Muscle of leg (tissue), 11 donors: ENCODE measurements around the gene C5. TPM values are rescaled to one million over a fixed set of nuclear protein-coding genes. Genes with fewer than 3 reads are reported as not detected.

ENCODE experiments used
- DNase-seq: peaks from one replicate; pipeline ENCODE4 v3.0.0; 2013
- H3K27ac ChIP-seq: one replicate; pipeline ENCODE4 v1.5.1; 2013; ENCODE audit warnings: mild to moderate bottlenecking, low read length, control low read depth
- H3K27me3 ChIP-seq: one replicate; pipeline ENCODE4 v1.6.1; 2013; ENCODE audit warnings: low read length; ENCODE audit not compliant: control insufficient read depth, insufficient read depth
- H3K36me3 ChIP-seq: one replicate; pipeline ENCODE4 v1.6.1; 2013; ENCODE audit warnings: low read length; ENCODE audit not compliant: control insufficient read depth, insufficient read depth
- H3K4me1 ChIP-seq: one replicate; pipeline ENCODE4 v1.6.1; 2013; ENCODE audit warnings: low read length; ENCODE audit not compliant: control insufficient read depth, insufficient read depth
- H3K4me3 ChIP-seq: one replicate; pipeline ENCODE4 v1.5.1; 2013; ENCODE audit warnings: low read length, control low read depth
- H3K9me3 ChIP-seq: replicated peaks from 2 replicates; pipeline ENCODE4 v1.6.1; 2013; ENCODE audit warnings: low read depth, low read length; ENCODE audit not compliant: control insufficient read depth
- WGBS: methylation state at CpG from one replicate; pipeline ENCODE4 v1.1.5; 2013; ENCODE audit warnings: missing lambda C conversion rate; ENCODE audit not compliant: insufficient coverage; 5-methylcytosine and 5-hydroxymethylcytosine counted together
- polyA plus RNA-seq, 8 donors: library from polyadenylated mRNA; unstranded; fragments of 120-200 nt; gene quantifications; one replicate each; pipeline versions ENCODE4 v1.2.1 to v1.2.3, GENCODE V29; 2013; ENCODE audit warnings: inconsistent platforms in 1 of 8, low replicate concordance in 1 of 8; ENCODE audit not compliant: insufficient read length in 8 of 8, insufficient read depth in 1 of 8
- total RNA-seq: library from RNA; stranded (reverse); fragments of 120-200 nt; gene quantifications from one replicate; pipeline ENCODE4 v1.2.4, GENCODE V29; 2013

The C5 gene
- total and polyA plus RNA-seq, 9 donors, result 6.0 to 9.4 (median 7.6) TPM

- no peak for DNase-seq
- no peak overlapping the region for H3K27ac ChIP-seq
- no peaks in the 10 kb centered on the region for H3K9me3 ChIP-seq
- WGBS, result 78% methylated on average over 3 of the region's 4 CpGs
- peaks cover 9% of the 10 kb centered on the region for H3K4me1 ChIP-seq
- no peak overlapping the region for H3K4me3 ChIP-seq
- peaks cover 4% of the 10 kb centered on the region for H3K36me3 ChIP-seq
- H3K27me3 ChIP-seq, result no peaks in the 10 kb centered on the region
These were observed 136.3 kb downstream of the C5 start for GRCh38 chr9:120913647-120914264.

GRCh38 chr9:120912958-120913646, 137.0 kb downstream of the C5 start:
- Histone ChIP-seq H3K9me3 (no peaks in the 10 kb centered on the region), H3K4me3 (no peak overlapping the region), H3K27me3 (no peaks in the 10 kb centered on the region), H3K27ac (no peak overlapping the region), H3K36me3 (peaks cover 4% of the 10 kb centered on the region), H3K4me1 (peaks cover 6% of the 10 kb centered on the region)
- WGBS, result 79% methylated on average over 9 of the region's 13 CpGs
- DNase-seq, result no peak

DNA sequence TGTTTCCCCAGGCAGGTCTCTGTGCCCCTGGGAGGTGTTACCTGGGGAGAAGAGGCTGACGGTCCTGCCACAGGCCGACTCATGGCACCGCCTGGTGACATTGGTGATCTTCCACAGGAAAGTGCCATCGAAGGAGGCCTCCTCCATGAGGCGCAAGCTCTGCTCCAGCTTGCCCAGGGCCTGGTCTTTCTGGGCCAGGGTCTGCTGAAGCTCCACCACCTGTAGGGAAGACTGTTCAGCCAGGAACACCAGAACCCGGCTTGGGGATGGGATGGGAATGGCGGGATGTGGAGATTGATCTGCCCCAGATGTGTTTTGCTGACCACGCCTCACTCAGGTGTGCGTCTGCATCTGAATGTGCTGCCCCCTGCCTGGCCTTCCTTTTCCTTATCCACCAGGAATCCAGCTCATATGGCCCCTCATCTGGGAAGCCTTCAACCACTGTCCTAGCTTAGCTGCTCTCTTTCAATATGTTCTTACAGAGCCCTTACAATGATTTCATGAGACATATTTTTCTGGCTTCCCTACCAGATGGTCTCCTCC, 138.7 kb downstream of the C5 start:
- 81% methylated on average over 8 of the region's 9 CpGs for WGBS
- H3K4me1 ChIP-seq, result no peaks in the 10 kb centered on the region
- H3K9me3 ChIP-seq, result no peaks in the 10 kb centered on the region
- no peak for DNase-seq
- no peaks in the 10 kb centered on the region for H3K27me3 ChIP-seq
- H3K4me3 ChIP-seq, result no peak overlapping the region
- peaks cover 4% of the 10 kb centered on the region for H3K36me3 ChIP-seq
- H3K27ac ChIP-seq, result no peak overlapping the region

GRCh38 chr9:120910643-120911042, 139.4 kb downstream of the C5 start:
- peaks cover 4% of the 10 kb centered on the region for H3K36me3 ChIP-seq
- H3K27ac ChIP-seq, result no peak overlapping the region
- no peaks in the 10 kb centered on the region for H3K9me3 ChIP-seq
- no peaks in the 10 kb centered on the region for H3K27me3 ChIP-seq
- H3K4me1 ChIP-seq, result no peaks in the 10 kb centered on the region
- H3K4me3 ChIP-seq, result no peak overlapping the region
- 100% methylated on average over 1 of the region's 3 CpGs for WGBS
- no peak for DNase-seq

DNA sequence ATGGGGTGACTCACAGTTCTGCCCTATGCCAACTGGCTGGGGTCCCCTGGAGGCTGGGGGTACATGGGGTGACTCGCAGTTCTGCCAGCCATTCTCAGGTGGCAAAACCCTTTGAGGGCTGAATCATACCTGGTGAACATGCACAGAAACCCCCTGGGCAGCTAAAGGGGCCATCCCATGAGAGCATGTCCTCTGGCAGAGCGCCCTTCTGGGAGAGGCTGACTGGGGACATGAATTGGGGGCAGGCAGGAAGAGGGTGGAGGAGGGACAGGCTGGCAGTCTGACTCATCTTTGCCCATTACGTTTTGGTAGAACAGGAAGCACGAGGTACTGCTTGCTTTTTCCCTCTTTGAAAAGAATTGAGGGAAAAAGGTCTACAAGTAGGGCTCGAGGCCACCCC, 140.2 kb downstream of the C5 start:
- no peaks in the 10 kb centered on the region for H3K4me1 ChIP-seq
- WGBS, result 80% methylated on average over 5 of the region's 5 CpGs
- no peak overlapping the region for H3K4me3 ChIP-seq
- no peak overlapping the region for H3K27ac ChIP-seq
- H3K9me3 ChIP-seq, result no peaks in the 10 kb centered on the region
- H3K27me3 ChIP-seq, result no peaks in the 10 kb centered on the region
- H3K36me3 ChIP-seq, result peaks cover 4% of the 10 kb centered on the region
- DNase-seq, result no peak

DNA sequence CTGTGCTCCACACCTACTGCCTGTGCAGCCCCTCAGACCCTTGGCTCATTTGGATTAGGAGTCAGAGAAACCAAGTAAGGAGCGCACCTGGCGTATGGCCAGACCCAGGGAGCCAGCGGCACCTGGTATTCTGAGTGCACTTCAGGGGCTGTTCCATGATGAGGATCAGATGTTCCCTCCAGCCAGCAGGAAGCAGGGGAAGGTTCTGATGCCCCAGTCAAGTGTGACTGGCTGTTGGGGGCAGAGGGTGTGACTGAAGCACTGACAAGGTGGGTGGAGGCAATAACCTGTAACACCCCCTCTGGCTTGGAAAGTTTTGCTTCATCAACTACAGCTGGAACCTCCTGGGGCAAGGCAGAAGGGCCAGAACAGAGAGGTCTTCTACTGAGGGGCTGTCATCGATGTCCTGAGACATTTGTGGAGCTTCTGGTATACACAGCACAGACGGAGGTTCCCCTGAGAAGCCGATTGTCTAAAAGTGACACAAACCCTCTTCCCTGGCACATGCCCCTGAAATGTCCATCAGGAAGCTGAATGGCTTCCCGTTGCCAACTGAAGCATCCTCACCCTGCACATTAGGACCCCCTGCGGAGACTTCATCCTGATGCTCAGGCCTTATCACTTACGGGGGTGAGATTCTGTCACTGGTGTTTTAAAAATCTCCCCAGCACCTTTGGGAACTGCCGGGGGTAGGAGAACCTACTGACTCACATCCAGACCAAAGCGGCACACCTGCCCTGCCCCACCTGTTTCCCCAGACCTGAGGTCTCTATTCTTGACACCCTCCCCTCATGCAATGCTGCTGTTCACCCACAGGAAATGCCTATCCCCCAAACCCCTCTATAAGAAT, 144.5 kb downstream of the C5 start:
- WGBS, result 73% methylated on average over 9 of the region's 11 CpGs
- Histone ChIP-seq H3K9me3 (no peaks in the 10 kb centered on the region), H3K36me3 (peaks cover 7% of the 10 kb centered on the region), H3K4me3 (no peak overlapping the region), H3K27ac (no peak overlapping the region), H3K27me3 (no peaks in the 10 kb centered on the region), H3K4me1 (no peaks in the 10 kb centered on the region)
- DNase-seq, result no peak

DNA sequence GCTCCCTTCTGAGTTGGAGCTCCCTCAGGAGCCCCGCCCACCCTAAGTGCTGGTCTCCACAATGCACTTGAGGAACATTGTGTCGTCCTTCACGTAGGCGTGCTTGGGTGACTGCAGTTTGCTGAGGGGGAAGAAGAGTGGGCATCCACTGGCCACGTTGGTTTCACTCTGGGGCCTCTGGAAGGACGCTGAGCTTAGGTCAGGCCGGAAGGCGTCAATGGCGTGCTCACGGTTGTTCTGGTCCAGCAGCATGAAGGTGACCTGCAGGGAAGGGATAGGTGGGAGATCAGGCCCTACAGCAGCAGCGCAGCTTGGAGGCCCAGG, 145.1 kb downstream of the C5 start:
- 96% methylated on average over 11 of the region's 11 CpGs for WGBS
- no peaks in the 10 kb centered on the region for H3K4me1 ChIP-seq
- DNase-seq, result no peak
- no peaks in the 10 kb centered on the region for H3K9me3 ChIP-seq
- H3K4me3 ChIP-seq, result no peak overlapping the region
- no peak overlapping the region for H3K27ac ChIP-seq
- H3K27me3 ChIP-seq, result no peaks in the 10 kb centered on the region
- H3K36me3 ChIP-seq, result peaks cover 6% of the 10 kb centered on the region

DNA sequence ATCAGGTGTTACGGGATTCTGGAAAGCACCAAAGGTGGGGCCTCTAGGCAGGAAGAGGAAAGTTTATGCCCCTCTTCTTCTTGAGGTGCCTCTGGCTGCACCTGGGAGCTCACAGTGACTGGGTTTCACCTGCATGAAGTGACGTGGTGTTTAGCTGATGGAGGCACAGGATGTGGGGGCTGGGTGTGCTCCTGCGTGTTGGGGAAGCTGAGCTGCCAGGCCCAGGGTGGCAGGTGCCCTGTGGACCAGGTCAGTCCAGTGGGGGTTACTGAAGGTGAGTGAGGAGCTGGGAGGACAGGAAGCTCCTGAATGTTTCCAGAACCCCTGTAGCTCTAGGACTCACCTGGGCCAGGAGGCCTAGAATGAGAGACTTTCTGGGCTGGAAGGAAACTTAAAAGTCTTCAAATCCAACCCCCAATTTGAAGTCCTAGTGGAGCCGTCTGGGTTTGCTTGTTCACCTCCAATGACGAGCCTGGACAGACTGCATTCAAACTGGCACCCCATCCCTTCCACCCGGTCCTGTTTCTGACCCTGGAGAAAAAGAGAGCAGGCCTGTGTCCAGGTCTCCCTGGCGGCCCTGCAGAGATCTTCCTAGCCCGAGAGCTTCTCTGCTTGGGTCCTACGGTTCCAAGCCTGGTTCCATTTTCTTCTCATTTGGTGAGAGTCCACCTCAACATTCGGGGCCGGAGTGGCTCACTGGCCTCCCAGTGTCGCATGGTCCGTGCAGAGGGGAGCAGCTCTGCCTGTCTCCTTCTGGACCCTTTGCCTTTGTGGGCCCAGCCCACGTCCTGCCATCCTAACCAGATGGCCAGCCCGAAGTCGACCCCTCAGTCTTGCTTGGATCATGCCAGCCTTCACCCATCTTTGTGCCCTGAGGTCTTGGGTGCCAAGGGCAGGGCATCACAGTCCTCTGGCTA, 145.8 kb downstream of the C5 start:
- 90% methylated on average over 16 of the region's 16 CpGs for WGBS
- H3K27ac ChIP-seq, result no peak overlapping the region

GRCh38 chr9:120902569-120903535, 147.2 kb downstream of the C5 start:
- Histone ChIP-seq H3K4me3 (no peak overlapping the region), H3K27me3 (no peaks in the 10 kb centered on the region), H3K36me3 (peaks cover 3% of the 10 kb centered on the region), H3K9me3 (no peaks in the 10 kb centered on the region), H3K4me1 (no peaks in the 10 kb centered on the region), H3K27ac (no peak overlapping the region)
- no peak for DNase-seq
- WGBS, result 58% methylated on average over 10 of the region's 14 CpGs

More for the DNA sequence above, 145.8 kb downstream of the C5 start:
- no peaks in the 10 kb centered on the region for H3K4me1 ChIP-seq
- H3K4me3 ChIP-seq, result no peak overlapping the region
- no peaks in the 10 kb centered on the region for H3K27me3 ChIP-seq
- H3K36me3 ChIP-seq, result peaks cover 3% of the 10 kb centered on the region
- no peak for DNase-seq
- H3K9me3 ChIP-seq, result no peaks in the 10 kb centered on the region
